Neuronal stem cell (in vitro differentiated cells): Measurements from ENCODE around the gene ANTXR1.
A peak's percentile ranks its signal among the peaks of the same experiment; 100 is the strongest.

Source experiments
- DNase-seq: peaks from one replicate; pipeline ENCODE4 v3.0.0-alpha.2; 2013; ENCODE audit warnings: low spot score
- H2AFZ ChIP-seq: one replicate; pipeline ENCODE4 v1.6.1; 2013; ENCODE audit warnings: mild to moderate bottlenecking, low read length, inconsistent platforms
- H2AK5ac ChIP-seq: 2 replicates; pipeline ENCODE4 v1.6.1; 2013; ENCODE audit warnings: low read depth, mild to moderate bottlenecking, inconsistent platforms, low read length, moderate library complexity, mixed read lengths
- H2BK120ac ChIP-seq: 2 replicates; pipeline ENCODE4 v1.6.1; 2013; ENCODE audit warnings: low read depth, mild to moderate bottlenecking, inconsistent platforms, low read length, moderate library complexity, mixed read lengths
- H2BK12ac ChIP-seq: one replicate; pipeline ENCODE4 v1.6.1; 2013; ENCODE audit warnings: low read length, inconsistent platforms
- H2BK15ac ChIP-seq: 2 replicates; pipeline ENCODE4 v1.6.1; 2013; ENCODE audit warnings: mild to moderate bottlenecking, low read length, inconsistent platforms, mixed read lengths
- H2BK5ac ChIP-seq: one replicate; pipeline ENCODE4 v1.6.1; 2013; ENCODE audit warnings: inconsistent platforms, mild to moderate bottlenecking, low read length, moderate library complexity
- H3K14ac ChIP-seq: one replicate; pipeline ENCODE4 v1.6.1; 2013; ENCODE audit warnings: low read length, inconsistent platforms
- H3K18ac ChIP-seq: 2 replicates; pipeline ENCODE4 v1.6.1; 2013; ENCODE audit warnings: low read length, inconsistent platforms
- H3K23ac ChIP-seq: 2 replicates; pipeline ENCODE4 v1.6.1; 2013; ENCODE audit warnings: low read depth, mild to moderate bottlenecking, mixed read lengths, low read length, inconsistent platforms; ENCODE audit not compliant: poor library complexity
- H3K27ac ChIP-seq: replicated peaks from 3 replicates; pipeline ENCODE4 v1.5.1; 2013; ENCODE audit warnings: low read length, inconsistent platforms
- H3K27me3 ChIP-seq, 3 experiments: 2 replicates each; pipeline ENCODE4 v1.6.1; 2013; ENCODE audit warnings: low read length in 3 of 3, mild to moderate bottlenecking in 2 of 3, inconsistent platforms in 1 of 3, low read depth in 1 of 3, mixed read lengths in 1 of 3, moderate library complexity in 1 of 3; ENCODE audit not compliant: control insufficient read depth in 3 of 3, insufficient read depth in 3 of 3
- H3K36me3 ChIP-seq, 2 donors: replicated peaks in 1 of 2; 2 replicates each; pipeline ENCODE4 v1.6.1; 2013; ENCODE audit warnings: low read length in 2 of 2; ENCODE audit not compliant: control insufficient read depth in 2 of 2, insufficient read depth in 2 of 2
- H3K4ac ChIP-seq: 2 replicates; pipeline ENCODE4 v1.6.1; 2013; ENCODE audit warnings: inconsistent platforms, mild to moderate bottlenecking, low read length, moderate library complexity
- H3K4me1 ChIP-seq, 2 donors: 1 replicate in 1 of 2; 2 replicates in 1 of 2; pipeline ENCODE4 v1.6.1; 2013; ENCODE audit warnings: low read length in 2 of 2, low read depth in 1 of 2; ENCODE audit not compliant: control insufficient read depth in 2 of 2, insufficient read depth in 1 of 2
- H3K4me2 ChIP-seq: one replicate; pipeline ENCODE4 v1.6.1; 2013; ENCODE audit warnings: mild to moderate bottlenecking, low read length, inconsistent platforms; ENCODE audit not compliant: insufficient read depth, poor library complexity, severe bottlenecking
- H3K4me3 ChIP-seq, 2 donors: 2 replicates each; pipeline ENCODE4 v1.5.1; 2013; ENCODE audit warnings: low read length in 2 of 2, mild to moderate bottlenecking in 2 of 2, inconsistent platforms in 1 of 2, moderate library complexity in 1 of 2
- H3K79me1 ChIP-seq: one replicate; pipeline ENCODE4 v1.6.1; 2013; ENCODE audit warnings: low read depth, mild to moderate bottlenecking, inconsistent platforms, low read length, moderate library complexity
- H3K9ac ChIP-seq: one replicate; pipeline ENCODE4 v1.6.1; 2013; ENCODE audit warnings: mild to moderate bottlenecking, low read depth, low read length, inconsistent platforms; ENCODE audit not compliant: poor library complexity
- H3K9me3 ChIP-seq, 2 donors: replicated peaks in 1 of 2; 2 replicates each; pipeline versions ENCODE3 to v1.6.1; 2013; ENCODE audit warnings: low read length in 2 of 2, mild to moderate bottlenecking in 2 of 2, inconsistent platforms in 1 of 2, low read depth in 1 of 2, mixed read lengths in 1 of 2, moderate library complexity in 1 of 2; ENCODE audit not compliant: control insufficient read depth in 2 of 2, insufficient read depth in 1 of 2
- H4K8ac ChIP-seq: one replicate; pipeline ENCODE4 v1.6.1; 2013; ENCODE audit warnings: low read depth, mild to moderate bottlenecking, inconsistent platforms, low read length, moderate library complexity
- H4K91ac ChIP-seq: one replicate; pipeline ENCODE4 v1.6.1; 2013; ENCODE audit warnings: low read length, low read depth, mild to moderate bottlenecking, inconsistent platforms; ENCODE audit not compliant: poor library complexity
- WGBS, 2 donors: extraction: QIAGEN DNeasy Blood & Tissue Kit; methylation state at CpG; one replicate each; pipeline ENCODE4 v1.1.7; 2013; ENCODE audit warnings: missing lambda C conversion rate in 2 of 2, mixed read lengths in 1 of 2; ENCODE audit not compliant: insufficient read length in 2 of 2, insufficient replicate concordance in 1 of 2; ENCODE audit errors: extremely low coverage in 2 of 2; 5-methylcytosine and 5-hydroxymethylcytosine counted together

The ANTXR1 gene

DNA sequence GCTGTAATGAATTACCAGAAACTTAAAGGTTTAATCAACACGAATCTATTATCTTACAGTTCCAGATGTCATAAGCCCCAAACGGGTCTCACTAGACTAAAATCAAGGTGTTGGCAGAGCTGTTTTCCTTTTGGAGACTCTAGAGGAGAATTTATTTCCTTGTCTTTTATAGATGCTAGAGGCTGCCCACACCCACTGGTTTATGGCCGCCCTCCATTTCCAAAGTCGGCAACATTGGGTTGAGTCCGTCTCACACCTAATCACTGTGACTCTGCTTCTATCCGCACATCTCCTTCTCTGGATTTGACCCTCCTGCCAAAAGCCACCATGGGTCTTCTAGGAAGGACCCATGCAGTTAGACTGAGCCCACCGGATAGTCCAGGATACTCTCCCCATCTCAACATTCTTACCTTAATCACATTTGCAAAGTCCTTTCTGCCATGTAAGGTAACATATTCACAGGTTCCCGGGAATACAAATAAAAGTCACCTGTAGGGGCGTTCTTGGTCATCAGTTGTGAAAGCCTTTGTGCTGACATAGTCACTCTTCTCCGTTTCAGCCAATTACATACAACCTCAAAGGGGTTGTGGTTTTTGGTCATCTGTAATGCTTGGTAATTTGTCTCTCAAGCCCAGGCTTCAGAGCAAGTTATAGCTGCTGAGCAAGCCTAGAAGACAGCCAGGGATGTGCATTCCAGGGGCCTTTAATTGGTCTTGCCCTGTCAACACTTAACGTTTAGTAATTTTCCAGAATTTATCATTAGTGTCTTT, 179.4 kb downstream of the ANTXR1 start:
- Histone ChIP-seq H3K9ac (no peak overlapping the region), H3K9me3 (no peaks in the 10 kb centered on the region), H2AK5ac (no peak overlapping the region), H3K4me3 (no peak overlapping the region), H2BK15ac (no peak overlapping the region), H2BK12ac (no peak overlapping the region), H3K27ac (no peak overlapping the region), H3K27me3 (no peaks in the 10 kb centered on the region), H3K18ac (no peak overlapping the region), H2AFZ (no peak overlapping the region), H3K4ac (no peak overlapping the region), H3K36me3 (peaks cover 0 to 84% of the 10 kb centered on the region in 2 donors), H3K79me1 (no peaks in the 10 kb centered on the region), H4K8ac (no peak overlapping the region), H2BK120ac (no peak overlapping the region), H3K4me2 (no peak overlapping the region), H3K4me1 (peaks cover 0 to 2% of the 10 kb centered on the region in 2 donors), H3K23ac (no peak overlapping the region), H2BK5ac (no peak overlapping the region), H3K14ac (no peak overlapping the region), H4K91ac (no peak overlapping the region)
- no CpG with 5 or more reads among the region's 11 CpGs for WGBS, 2 donors
- no peak for DNase-seq

DNA sequence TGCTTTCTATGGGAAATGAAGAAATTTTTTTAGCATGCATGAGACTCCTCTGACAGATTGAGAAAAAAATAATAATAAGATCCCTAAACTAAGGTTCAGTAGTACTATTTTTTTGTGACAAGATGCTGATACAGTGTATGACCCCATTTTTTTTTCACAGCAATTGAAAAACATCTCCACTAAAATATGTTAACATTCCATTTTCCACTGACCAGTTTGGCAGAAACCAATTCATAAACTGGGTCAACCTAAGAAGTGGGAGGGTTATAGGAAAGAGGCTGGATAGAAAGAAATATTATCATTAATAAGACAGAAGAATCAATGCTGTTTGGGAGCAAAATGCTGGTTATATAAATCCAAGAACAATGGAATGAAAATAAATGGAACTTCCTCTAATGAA, 182.7 kb downstream of the ANTXR1 start:
- H2BK15ac ChIP-seq, result no peak overlapping the region
- no peak overlapping the region for H3K4me2 ChIP-seq
- H2BK120ac ChIP-seq, result no peak overlapping the region
- H2AFZ ChIP-seq, result no peak overlapping the region
- H3K27ac ChIP-seq, result no peak overlapping the region
- no peak overlapping the region for H3K18ac ChIP-seq
- peaks cover 0 to 92% of the 10 kb centered on the region in 2 donors for H3K36me3 ChIP-seq
- no peak overlapping the region for H4K8ac ChIP-seq
- H3K9me3 ChIP-seq, result no peaks in the 10 kb centered on the region
- H2BK12ac ChIP-seq, result no peak overlapping the region
- H3K23ac ChIP-seq, result no peak overlapping the region
- no peak overlapping the region for H3K14ac ChIP-seq
- H3K4ac ChIP-seq, result no peak overlapping the region
- H3K79me1 ChIP-seq, result no peaks in the 10 kb centered on the region
- H3K4me3 ChIP-seq, result no peak overlapping the region
- DNase-seq, result no peak
- no peaks in the 10 kb centered on the region for H3K27me3 ChIP-seq
- no peak overlapping the region for H2BK5ac ChIP-seq
- H4K91ac ChIP-seq, result no peak overlapping the region
- peaks cover 0 to 1% of the 10 kb centered on the region in 2 donors for H3K4me1 ChIP-seq
- H2AK5ac ChIP-seq, result no peak overlapping the region
- no peak overlapping the region for H3K9ac ChIP-seq

DNA sequence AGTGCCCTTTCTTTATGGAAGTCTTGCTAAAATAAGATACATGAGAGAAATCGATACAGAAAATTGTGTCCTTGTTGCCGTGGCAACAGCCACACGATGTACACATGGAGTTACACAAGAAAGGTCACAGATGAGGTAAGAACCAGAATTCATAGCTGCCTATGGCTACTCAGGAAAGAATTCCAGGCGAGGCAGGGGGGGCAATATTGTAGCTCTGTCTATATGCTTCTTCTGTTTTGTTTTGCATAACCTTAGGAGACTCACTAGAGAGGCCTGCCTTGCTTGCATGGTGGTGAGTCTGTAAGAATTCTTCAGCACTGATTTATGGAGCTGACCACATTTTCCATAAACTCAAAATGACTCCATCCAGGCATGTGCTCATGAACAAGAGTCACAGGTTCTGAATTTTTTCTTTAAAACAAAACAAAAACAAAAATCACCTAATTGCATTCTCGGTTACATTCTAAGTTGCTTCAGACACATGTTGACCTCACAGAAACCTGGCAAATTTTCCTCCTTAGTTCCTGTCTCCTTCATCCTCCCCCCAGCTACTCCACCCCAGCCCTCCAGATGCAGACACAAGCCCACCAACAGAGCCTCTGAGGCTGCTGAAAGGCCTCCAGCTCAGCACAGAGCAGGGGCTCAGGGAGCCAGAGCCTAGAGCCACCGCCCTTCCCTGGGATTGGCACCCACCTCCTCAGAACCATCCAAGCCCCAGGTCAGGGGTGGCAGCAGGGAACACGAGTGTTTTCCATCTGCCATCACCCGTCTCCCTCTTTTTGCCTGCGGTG, 183.5 kb downstream of the ANTXR1 start:
- H3K4me2 ChIP-seq, result no peak overlapping the region
- no CpG with 5 or more reads among the region's 9 CpGs for WGBS, 2 donors
- DNase-seq, result no peak
- peak overlapping the region; percentile 45 for H3K18ac ChIP-seq
- no peak overlapping the region for H3K4ac ChIP-seq
- no peak overlapping the region for H2AFZ ChIP-seq
- H3K14ac ChIP-seq, result no peak overlapping the region
- no peak overlapping the region for H3K23ac ChIP-seq
- H3K4me1 ChIP-seq, result no peaks in the 10 kb centered on the region
- H4K91ac ChIP-seq, result no peak overlapping the region
- no peaks in the 10 kb centered on the region for H3K27me3 ChIP-seq
- no peak overlapping the region for H3K27ac ChIP-seq
- no peak overlapping the region for H2BK15ac ChIP-seq
- no peaks in the 10 kb centered on the region for H3K79me1 ChIP-seq
- H3K9me3 ChIP-seq, result no peaks in the 10 kb centered on the region
- no peak overlapping the region for H2AK5ac ChIP-seq
- H2BK12ac ChIP-seq, result no peak overlapping the region
- H3K4me3 ChIP-seq, result peak overlapping the region in 1 of 2 donors; percentile 27
- H2BK5ac ChIP-seq, result no peak overlapping the region
- peaks cover 0 to 92% of the 10 kb centered on the region in 2 donors for H3K36me3 ChIP-seq
- no peak overlapping the region for H3K9ac ChIP-seq
- H2BK120ac ChIP-seq, result no peak overlapping the region
- no peak overlapping the region for H4K8ac ChIP-seq

DNA sequence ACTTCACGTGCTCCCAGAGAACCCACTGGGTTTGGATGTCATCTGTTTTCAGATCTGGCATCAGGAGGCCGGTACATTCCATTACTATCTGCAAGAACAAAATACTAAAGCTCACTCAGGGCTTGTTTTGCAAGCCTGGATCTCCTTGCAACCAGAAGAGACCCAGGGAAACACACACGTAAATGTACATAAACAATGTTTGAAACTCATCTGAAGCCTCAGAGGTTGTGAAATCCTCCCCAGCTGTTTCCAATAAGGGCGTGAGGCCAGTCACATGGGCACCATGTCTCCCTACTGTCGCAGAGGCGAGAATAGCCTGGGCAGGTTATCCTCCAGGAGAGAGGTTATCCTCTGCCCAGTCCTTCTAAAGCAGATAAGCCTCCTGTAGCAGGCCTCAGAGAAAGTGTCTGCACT, 187.1 kb downstream of the ANTXR1 start:
- no peaks in the 10 kb centered on the region for H3K27me3 ChIP-seq
- H2AFZ ChIP-seq, result no peak overlapping the region
- no peak overlapping the region for H3K4ac ChIP-seq
- H2BK15ac ChIP-seq, result no peak overlapping the region
- H3K4me1 ChIP-seq, result no peaks in the 10 kb centered on the region
- no peak overlapping the region for H4K8ac ChIP-seq
- no peak overlapping the region for H3K4me2 ChIP-seq
- no peak overlapping the region for H3K9ac ChIP-seq
- no peak overlapping the region for H4K91ac ChIP-seq
- no peaks in the 10 kb centered on the region for H3K79me1 ChIP-seq
- H2BK120ac ChIP-seq, result no peak overlapping the region
- no CpG with 5 or more reads among the region's 6 CpGs for WGBS, 2 donors
- peaks cover 0 to 89% of the 10 kb centered on the region in 2 donors for H3K36me3 ChIP-seq
- no peak overlapping the region for H3K27ac ChIP-seq
- H3K23ac ChIP-seq, result no peak overlapping the region
- no peak overlapping the region for H2AK5ac ChIP-seq
- H2BK5ac ChIP-seq, result no peak overlapping the region
- DNase-seq, result no peak
- H3K18ac ChIP-seq, result no peak overlapping the region
- no peak overlapping the region for H2BK12ac ChIP-seq
- H3K9me3 ChIP-seq, result no peaks in the 10 kb centered on the region
- no peak overlapping the region for H3K4me3 ChIP-seq
- H3K14ac ChIP-seq, result no peak overlapping the region
